Measurements from ENCODE around the gene FHIT.
"Not testable (repeated sequence)": the region's sequence is repeated elsewhere in the genome, so short reads cannot be mapped to it uniquely, and the experiment has no call there.

FHIT gene

DNA sequence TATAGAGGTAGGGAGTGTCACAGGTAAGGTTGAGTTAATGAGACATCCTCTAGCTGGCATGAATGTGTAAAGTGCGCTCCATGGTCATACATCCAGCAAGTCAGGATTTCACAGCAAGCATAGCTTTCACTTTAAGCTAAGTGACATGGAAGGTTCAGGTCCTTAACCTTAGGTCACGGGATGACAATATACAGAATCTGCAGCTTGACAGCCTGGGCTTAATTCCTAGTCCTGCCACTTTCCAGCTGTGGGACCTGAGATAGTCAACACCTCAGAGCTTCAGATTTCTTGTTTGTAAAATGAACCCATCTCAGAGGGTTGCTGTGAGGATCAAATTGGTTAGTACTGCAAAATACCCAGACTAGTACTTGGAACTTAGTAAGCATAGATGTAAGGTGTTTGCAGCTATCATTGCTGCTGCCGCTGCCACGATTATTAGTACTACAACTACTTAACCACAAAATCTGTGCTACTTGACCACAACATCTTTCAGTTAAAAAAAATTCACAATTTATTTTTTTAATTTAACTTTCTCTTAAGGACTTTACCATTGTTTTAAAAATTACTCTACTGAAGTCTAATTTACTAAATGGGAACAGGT is 1311.3 kb downstream of the FHIT start:
- no peak for DNase-seq (ENCODE audit: low read depth, low spot score)

DNA sequence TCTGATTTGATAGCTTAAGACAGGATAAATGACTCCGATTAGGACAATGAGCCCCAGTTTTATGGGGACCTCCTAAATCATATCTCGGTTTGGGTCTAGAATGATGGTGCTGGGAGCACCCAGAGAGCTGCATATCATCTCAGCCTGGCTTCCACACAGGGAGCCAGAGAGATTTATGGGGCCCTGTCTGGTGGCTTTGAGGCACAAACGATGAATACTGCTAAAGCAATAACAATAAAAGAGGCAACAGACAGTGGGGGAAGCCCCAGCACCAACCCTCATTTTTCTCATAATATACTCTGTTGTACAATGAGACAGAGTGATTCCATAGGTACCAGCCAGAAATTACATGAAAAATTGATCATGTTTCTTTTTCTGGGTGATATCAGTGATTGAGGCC is 1312.4 kb downstream of the FHIT start:
- no peak for DNase-seq (ENCODE audit: low read depth, low spot score)

DNA sequence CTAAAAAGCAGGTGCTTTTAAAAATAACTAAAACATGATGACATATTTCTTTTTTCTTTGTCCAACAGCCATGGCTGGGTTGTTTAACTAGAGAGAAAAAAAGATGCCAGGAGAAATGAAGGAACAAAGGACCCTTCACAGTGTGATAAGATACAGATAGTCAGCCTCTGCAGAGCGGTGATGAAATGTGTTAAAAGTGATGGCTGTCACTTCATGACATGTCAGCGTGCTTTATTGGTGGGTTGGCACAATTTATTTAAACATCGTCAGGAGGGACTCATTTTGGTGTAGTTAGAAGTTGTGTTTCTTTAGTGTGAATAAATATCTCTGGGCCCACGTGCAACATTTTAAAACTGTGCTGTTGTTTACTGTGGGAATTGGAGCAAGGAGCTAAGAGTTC is 1314.1 kb downstream of the FHIT start:
- no peak for DNase-seq (ENCODE audit: low read depth, low spot score)

DNA sequence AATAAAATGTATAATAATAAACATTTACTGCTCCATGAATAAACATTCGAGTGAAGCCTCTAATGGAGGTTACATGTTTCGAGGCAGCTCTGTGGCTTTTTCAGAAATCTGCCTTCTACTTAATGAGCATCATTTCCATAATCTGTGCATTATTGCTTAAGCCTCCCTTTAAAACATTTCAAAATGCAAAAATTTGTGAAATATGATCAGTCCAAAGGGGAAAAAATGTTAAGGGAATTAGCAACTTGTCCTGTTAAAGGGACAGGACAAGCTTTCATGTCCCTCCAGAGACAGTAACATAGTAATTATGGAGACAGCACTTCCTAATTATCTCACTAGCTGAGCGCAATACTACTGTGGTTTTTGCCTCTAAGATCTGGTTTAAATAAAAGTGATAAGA is 1314.8 kb downstream of the FHIT start:
- DNase-seq (ENCODE audit: low read depth, low spot score), result no peak

DNA sequence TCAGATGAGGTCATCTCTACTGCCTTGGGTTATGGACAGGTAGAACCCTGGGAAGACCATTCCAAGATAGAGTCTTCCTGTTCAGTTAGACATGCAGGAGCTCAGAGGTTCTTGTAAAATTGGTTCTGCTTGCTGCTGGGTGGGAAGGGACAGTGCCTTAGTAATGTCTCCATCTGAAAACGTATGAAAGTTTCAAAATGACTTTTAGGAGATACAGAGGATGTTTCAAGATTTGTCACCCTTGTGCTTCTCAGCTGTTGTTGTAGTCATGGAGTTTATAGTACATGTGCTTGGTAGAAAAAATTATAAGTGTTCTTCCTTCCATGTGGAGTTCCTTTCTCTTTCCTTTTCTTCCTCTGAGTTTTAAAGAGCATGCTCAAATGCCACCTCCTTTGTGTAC is 1316.2 kb downstream of the FHIT start:
- DNase-seq (ENCODE audit: low read depth, low spot score), result no peak

DNA sequence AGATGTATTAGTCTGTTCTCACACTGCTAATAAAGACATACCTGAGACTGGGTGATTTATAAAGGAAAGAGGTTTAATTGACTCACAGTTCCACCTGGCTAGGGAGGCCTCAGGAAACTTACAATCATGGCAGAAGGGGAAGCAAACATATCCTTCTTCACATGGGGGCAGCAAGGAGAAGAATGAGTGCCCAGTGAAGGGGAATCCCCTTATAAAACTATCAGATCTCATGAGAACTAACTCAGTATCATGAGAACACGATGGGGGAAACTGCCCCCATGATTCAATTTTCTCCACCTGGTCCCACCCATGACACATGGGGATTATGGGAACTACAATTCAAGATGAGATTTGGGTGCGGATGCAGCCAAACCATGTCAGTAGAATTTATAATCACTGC is 1316.7 kb downstream of the FHIT start:
- DNase-seq (ENCODE audit: low read depth, low spot score), result not testable (repeated sequence)

DNA sequence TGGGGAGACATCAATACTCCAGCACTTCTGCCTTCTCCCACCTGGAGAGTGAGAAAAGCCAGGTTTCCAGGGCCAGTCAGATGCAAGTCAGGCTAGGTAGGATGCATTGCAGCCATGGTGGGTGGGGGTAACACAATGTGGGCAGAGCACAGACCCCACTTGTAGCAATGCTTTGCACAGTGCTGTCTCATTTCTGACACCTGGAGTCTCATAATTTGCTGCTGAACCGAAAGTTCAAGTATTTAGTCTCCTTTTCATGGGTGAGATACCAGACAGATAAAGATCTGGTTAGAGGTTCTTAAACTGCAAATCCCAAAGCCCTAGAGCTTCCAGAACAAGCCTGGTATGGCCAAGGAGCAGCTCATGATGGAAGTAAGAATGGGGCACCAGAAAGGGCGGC is 1321.1 kb downstream of the FHIT start:
- no peak for DNase-seq (ENCODE audit: low read depth, low spot score)

DNA sequence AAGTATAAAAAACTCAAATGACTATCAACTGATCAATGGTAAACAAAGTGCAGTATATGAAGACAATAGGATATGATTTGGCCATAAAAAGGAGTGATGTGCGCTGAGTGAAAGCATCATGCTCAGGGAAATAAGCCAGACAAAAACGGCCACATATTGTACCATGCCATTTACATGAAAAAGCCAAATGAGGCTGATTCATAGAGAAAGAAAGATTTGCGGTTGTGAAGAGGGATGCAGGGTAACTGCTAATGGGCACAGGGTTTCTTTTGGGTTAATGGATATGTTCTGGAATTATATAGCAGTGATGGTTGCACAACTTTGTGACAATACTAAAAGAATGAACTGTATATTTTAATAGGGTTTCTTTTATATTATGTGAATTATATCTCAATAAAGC is 1324.2 kb downstream of the FHIT start:
- no peak for DNase-seq (ENCODE audit: low read depth, low spot score)

DNA sequence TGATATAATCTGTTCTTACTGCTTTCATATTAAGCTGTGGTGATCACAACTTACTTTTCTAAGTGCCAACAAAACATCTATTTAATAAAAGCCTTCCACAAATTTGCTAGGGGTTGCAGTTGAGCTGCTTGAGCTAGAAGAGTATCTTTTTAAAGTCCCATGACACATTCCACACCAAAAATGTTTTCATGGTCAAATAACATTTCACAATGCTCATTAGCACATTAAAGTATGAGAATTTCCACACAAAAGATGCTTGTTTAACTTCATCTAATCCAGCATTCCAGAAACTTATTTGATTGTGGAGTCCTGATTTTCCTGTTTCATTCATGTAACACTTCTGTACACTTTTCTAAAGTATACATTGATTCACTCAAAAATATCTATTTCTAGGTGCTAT is 1325.3 kb downstream of the FHIT start:
- no peak for DNase-seq (ENCODE audit: low read depth, low spot score)

DNA sequence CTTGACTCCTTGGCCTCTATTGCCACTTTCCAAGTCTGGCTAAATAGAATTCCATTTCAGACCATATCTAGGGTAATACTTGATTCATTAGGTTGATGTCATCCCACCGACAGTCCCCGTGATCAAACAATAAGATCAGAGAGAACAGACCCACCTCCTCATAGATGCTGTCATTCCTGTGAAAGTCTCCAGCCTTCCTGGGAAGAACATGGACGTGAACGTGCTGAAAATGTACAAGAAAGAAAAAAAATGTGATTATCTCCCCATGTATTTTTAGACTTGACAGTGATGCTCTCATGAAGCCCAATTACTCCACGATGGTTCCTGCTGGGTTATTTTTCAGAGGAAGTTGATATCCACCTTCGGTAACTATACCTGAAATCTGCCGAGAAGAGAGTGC is 1329.1 kb downstream of the FHIT start:
- no peak for DNase-seq (ENCODE audit: low read depth, low spot score)

DNA sequence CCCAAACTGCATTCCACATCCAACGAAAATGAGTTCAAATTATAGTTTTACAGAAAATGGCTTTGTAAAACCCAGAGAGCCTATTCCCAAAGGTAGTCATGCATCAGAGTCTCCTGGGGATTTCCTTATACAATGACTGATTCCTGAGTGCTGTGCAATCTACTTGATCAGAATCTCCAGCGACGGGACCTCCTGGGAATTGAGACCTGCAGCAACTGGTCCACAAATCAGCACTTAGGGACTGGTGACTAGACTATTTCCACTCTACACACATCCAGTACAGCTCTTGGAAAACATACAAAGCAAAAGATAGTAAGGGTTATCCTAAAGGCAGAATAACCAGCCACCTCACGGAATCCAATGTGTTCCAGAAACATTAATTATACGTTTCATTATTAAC is 1330.4 kb downstream of the FHIT start:
- no peak for DNase-seq (ENCODE audit: low read depth, low spot score)

DNA sequence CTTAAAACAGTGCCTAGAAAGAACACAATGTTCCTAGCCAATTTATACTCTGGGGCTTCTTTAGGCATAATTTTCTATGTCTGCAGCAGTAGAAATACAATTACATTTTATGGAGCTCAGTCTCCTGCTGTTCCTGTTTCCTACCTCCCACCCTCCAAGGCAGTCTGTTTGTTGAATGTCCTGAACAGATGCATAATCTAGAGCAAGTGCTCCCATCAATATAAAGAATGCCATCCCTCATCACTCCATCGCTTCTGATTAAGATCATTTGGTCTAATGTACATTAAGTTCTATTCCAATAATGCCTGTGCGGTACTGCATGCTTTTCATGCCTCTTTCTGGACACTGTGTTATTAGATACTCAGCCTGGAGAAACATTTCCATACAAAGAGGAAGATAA is 1331.7 kb downstream of the FHIT start:
- no peak for DNase-seq (ENCODE audit: low read depth, low spot score)

DNA sequence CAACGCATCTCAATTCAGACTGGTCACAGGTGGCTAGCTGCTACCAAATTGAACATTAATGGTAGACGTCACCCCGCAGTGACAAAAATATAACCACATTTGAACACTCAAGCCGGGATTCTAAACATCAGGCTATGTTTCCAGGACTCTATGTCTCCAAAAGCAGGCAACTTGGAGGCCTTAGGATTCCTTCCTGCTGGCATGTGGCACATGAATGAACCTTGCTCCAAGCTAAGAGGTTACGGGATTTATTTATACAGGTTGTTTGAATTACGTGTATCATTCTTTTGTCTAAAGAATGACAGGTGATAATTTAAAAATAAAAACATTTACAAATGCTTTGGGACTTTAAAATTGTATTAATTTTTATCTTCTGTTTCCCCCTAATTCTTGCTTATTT is 1337.0 kb downstream of the FHIT start:
- DNase-seq (ENCODE audit: low read depth, low spot score), result no peak

DNA sequence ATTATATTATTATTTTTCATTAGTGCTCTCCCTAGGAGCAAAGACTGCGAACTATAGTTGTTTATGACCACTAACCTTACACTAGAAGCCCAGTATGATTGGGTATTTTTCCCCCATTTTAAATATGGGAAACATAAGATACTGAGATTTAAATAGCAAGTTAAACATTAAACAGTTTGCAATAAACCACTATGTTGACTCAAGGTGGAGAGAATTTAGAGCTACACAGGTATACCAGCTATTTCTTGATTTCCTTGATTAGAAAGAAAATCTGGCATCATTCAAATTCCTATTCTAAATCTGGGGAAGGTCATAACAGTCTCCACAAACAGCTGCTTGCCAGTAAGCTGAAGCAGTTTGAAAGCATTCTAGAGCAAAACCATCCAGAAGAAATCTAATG is 1337.6 kb downstream of the FHIT start:
- no peak for DNase-seq (ENCODE audit: low read depth, low spot score)

DNA sequence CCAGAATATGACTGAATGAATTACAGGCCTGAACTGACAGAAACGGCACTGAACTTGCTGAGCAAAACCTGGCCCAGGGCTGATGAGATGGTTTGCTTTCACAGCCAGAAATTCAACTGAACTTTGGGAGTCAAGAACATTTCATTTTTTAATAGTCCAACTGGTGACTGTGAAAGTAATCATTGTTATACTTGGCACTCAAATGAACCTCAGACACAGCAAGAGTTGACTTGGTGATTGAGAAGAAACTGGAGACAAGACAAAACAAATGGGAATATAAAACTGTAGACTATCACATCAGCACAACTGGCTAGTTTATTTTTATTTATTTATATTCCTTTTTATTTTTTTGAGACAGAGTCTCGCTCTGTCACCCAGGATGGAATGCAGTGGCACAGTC is 1342.6 kb downstream of the FHIT start:
- DNase-seq (ENCODE audit: low read depth, low spot score), result no peak

DNA sequence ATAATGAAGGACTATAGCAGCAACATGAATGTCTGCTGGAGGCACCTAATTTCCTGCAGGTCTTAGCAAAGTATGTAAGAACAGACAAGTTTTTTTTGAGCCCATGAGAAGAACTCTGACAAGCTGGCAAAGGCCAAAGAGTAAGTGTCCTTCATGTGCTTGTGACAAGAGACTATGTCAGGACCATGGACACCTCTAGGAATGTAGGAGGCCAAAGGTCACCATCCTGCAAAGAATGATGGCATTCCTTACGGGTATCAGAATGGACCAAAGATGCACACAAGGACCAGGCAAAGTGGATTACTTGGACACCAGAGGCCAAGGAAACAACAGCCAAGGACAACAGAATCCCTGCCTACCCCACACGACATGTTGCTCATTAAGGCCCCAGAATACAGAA is 1343.0 kb downstream of the FHIT start:
- peak; percentile 10 for DNase-seq (ENCODE audit: low read depth, low spot score)

DNA sequence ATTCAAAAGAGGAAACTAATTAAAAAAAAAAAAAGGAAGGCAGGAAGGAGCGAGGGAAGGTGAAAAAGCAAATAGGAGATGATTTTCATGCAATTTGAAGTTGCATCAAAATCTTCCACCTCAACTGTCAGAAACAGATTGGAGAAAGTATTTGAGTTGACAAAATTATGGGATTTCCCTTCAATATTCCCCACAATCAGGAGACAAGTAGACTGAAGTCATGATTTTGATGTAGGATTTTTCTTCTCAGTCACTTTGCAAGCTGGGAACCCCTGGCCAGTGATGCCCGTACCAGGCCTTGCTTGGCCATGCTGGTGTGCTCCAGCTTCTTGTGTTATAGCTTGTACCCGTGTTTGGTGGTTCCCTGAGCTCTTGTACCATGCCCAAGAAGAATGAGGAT is 1347.0 kb downstream of the FHIT start:
- DNase-seq (ENCODE audit: low read depth, low spot score), result no peak

DNA sequence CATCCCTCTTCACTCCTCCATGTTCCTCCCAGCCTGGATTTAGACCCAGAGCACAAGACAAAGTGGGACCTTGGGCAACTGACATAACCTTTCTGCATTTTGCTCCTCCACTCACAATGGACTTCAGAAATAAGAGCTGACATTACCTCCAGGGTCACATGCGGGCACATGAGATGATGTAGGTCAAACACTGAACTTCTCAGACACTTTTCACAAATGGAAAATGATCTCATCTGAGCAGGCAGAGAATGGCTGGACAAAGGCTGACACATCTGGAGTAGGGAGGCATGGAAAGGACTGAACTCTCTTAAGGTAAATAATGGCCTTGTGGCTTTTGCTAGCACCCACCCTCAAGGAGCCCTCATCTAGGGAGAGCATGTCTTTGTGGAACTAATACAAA is 1352.2 kb downstream of the FHIT start:
- DNase-seq (ENCODE audit: low read depth, low spot score), result no peak

DNA sequence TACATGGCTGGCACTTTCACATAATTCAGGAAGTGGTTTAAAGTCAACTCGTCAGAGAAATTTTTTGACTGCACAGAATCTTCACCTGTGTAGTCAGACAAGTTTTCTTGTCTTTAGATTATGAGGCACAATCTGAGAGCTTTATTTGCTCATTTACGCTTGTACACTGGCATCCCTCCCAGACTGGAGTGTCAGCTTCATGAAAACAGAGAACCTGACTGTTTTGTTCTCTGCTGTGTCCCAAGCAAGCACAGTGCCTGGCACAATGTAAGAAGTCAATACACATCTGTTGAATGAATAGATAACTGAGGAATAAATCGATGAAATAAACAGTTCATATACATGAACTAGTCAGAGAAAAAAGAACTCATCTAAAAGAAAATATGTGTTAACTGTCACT is 1355.3 kb downstream of the FHIT start:
- no peak for DNase-seq (ENCODE audit: low read depth, low spot score)

DNA sequence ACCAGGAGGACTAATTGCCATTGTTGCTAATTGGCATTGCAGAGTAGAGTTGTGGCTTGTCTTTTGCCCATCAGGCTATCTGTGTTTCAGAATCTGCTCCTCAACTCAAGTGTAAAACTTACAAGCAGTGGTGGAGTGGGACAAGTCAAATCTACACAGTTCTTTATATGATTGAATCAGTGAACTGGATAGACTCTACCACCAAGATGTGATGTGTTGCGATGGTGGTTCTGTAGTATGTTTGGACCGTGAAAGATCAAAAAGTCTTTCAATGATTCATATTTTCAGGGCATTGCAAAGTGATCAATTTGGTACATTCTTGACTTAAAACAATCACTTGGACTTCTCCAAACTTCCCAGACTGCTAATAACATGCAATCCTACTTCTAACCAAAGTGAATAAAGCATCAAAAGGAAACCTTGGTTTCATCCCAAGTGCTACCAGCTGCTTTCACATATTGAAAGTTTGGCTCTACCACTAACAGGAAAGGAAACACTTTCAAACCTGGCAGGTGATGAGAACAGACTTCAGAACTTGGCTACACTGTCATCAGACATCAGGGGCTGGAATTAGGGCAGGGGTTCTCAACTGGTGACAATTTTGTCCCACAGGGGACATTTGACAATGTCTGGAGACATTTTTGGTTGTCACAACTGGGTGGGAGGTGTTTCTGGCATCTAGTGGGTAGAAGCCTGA is 1356.7 kb downstream of the FHIT start:
- no peak for DNase-seq (ENCODE audit: low read depth, low spot score)

DNA sequence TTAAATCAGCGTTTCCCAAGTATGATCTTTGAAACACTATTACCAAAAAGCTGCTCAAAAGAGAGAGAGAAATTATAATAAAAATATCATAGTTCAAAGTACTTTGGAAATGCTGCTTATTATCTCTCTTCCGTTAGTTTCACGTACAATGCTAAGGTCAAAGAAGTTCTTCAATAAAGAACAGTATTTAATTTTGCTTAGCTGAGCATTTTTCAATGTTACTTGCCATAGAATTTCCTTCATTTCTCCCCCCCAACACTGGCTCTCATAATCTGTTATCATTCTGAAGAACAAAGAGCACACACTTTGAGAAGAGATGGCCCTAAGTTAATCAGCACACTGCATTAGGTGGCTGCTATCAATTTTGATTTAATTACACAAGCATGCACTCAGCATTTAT is 1360.6 kb downstream of the FHIT start:
- no peak for DNase-seq (ENCODE audit: low read depth, low spot score)

DNA sequence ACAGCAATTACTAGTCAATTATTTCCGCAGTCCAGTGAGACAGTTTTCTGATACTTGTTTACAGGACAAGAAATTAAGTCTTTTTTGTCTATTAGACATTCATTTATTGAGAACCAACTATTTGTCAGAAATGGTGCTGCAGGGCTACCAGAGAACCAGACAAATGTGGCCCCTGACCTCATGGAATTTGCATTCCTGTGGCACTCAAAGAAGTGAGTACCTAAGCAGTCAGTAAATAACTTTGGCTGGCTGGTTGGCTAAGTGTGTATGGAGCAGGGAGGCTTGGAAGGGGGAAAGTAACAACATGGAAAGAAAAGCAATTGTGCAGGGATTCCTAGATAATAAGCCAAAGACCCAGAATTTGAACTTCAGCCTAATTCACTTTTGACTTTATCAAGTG is 1364.5 kb downstream of the FHIT start:
- no peak for DNase-seq (ENCODE audit: low read depth, low spot score)

DNA sequence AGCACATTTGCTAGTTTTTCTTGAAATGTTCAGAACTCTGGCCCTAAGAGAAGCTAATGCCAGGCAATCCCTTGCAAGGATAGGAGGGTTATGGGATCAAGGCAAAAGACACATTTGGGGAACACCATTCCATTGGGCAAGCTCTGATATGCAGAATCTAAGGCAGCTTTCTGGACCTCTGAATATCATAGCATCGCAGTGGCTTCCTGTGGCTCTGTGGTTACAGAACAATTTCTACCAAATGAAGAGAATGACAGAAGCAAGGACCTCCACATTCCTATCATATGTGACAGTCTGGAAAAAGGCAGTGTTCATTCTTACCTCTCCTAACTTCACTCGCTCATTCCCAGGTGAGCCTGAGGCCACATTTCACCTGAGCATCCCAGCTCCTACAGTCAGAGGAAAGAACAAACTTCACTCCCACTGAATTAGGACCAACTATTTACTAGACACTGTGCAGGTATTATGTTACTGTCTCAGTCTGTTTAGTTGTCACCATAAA is 1365.3 kb downstream of the FHIT start:
- DNase-seq (ENCODE audit: low read depth, low spot score), result no peak

DNA sequence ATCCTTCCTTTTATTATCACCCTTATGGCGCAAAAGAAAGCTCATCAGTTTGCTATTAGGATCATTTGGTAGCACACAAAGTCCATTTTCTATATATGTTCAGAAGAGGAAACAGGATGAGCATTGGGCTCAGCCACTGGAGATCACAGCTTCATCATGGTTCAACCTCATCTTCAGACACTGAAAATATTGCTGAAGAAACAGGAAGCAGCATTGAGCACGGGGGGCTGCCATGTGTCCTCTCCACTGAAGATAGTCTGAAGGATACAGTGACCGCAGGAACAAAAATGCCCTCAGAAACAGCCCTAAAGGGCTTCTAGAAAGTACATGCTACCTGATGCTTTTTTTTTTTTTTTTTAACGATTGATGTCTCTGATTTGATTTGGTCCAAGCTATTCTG is 1366.2 kb downstream of the FHIT start:
- DNase-seq (ENCODE audit: low read depth, low spot score), result no peak
